OCI-LY3 (cell line): ENCODE results near the gene ZSCAN5A.
"Not testable (repeated sequence)": the region's sequence is repeated elsewhere in the genome, so short reads cannot be mapped to it uniquely, and the experiment has no call there.

Experiments
- H2AFZ ChIP-seq: fragments of 200-600, 300-600 bp; shearing (Covaris generic); 2 replicates; pipeline ENCODE4 v1.6.0; 2014; ENCODE audit warnings: antibody characterized with exemption, low read depth, low read length
- H3K27ac ChIP-seq: fragments of 200-600, 300-600 bp; sonication (generic); 2 replicates; pipeline ENCODE4 v1.5.1; 2014; ENCODE audit warnings: mild to moderate bottlenecking, low read length, moderate library complexity, mixed read lengths
- H3K27me3 ChIP-seq: fragments of 200-600, 300-600 bp; sonication (generic); 2 replicates; pipeline ENCODE4 v1.6.1; 2014; ENCODE audit warnings: low read depth, low read length, mixed read lengths
- H3K36me3 ChIP-seq: fragments of 200-600, 300-600 bp; sonication (generic); replicated peaks from 2 replicates; pipeline ENCODE3; 2014; ENCODE audit warnings: low read depth, low read length, mixed read lengths
- H3K4me1 ChIP-seq: fragments of 300-600, 200-600 bp; sonication (generic); 2 replicates; pipeline ENCODE4 v1.6.1; 2014; ENCODE audit warnings: low read length, mixed read lengths
- H3K4me2 ChIP-seq: fragments of 200-600, 300-600 bp; sonication (generic); 2 replicates; pipeline ENCODE4 v1.6.1; 2014; ENCODE audit warnings: low read length, mixed read lengths
- H3K4me3 ChIP-seq: fragments of 300-600, 200-600 bp; sonication (generic); 2 replicates; pipeline ENCODE4 v1.5.1; 2014; ENCODE audit warnings: antibody characterized with exemption, mild to moderate bottlenecking, low read length, moderate library complexity
- H3K79me2 ChIP-seq: fragments of 300-600, 200-600 bp; shearing (Covaris generic); 2 replicates; pipeline ENCODE4 v1.6.1; 2014; ENCODE audit warnings: mild to moderate bottlenecking, low read length, mixed read lengths
- H3K9ac ChIP-seq: fragments of 300-600, 200-600 bp; shearing (Covaris generic); 2 replicates; pipeline ENCODE4 v1.6.0; 2014; ENCODE audit warnings: mild to moderate bottlenecking, low read length, moderate library complexity
- H3K9me3 ChIP-seq: fragments of 200-600, 300-600 bp; shearing (Covaris generic); 2 replicates; pipeline ENCODE4 v1.6.1; 2014; ENCODE audit warnings: low read length, mixed read lengths; ENCODE audit not compliant: insufficient read depth
- H4K20me1 ChIP-seq: fragments of 200-600, 300-600 bp; sonication (generic); 2 replicates; pipeline ENCODE4 v1.6.1; 2016; ENCODE audit warnings: low read length, mixed read lengths; ENCODE audit not compliant: insufficient read depth
- CTCF ChIP-seq: fragments of 200-600, 300-600 bp; sonication (generic); IDR thresholded peaks from 2 replicates; pipeline ENCODE4 v1.5.1; 2014; ENCODE audit warnings: antibody characterized with exemption, low read length, low read depth
- EZH2phosphoT487 ChIP-seq: fragments of 200-600 bp; shearing (Covaris generic); IDR thresholded peaks from 2 replicates; pipeline ENCODE4 v1.6.1; 2018; ENCODE audit warnings: antibody characterized with exemption, mixed run types, low read depth

Gene ZSCAN5A

GRCh38 chr19:56252699-56253422 lies 61.8 kb downstream of the ZSCAN5A start:
- H3K9me3 ChIP-seq: no peaks in the 10 kb centered on the region
- peak overlapping the region; percentile 96 for H2AFZ ChIP-seq
- no peak overlapping the region for H3K9ac ChIP-seq
- H3K4me1 ChIP-seq: peaks cover 3% of the 10 kb centered on the region
- H3K4me2 ChIP-seq: peak overlapping the region; percentile 23; the same call in 1 of the 2 replicates
- peak; percentile 88 for TF ChIP-seq CTCF
- no peak for TF ChIP-seq EZH2phosphoT487
- H3K79me2 ChIP-seq: no peaks in the 10 kb centered on the region
- H3K27me3 ChIP-seq: no peaks in the 10 kb centered on the region
- no peaks in the 10 kb centered on the region for H4K20me1 ChIP-seq
- peaks cover 2% of the 10 kb centered on the region for H3K36me3 ChIP-seq
- no peak overlapping the region for H3K4me3 ChIP-seq
- no peak overlapping the region for H3K27ac ChIP-seq

GRCh38 chr19:56248736-56249338 lies 65.8 kb downstream of the ZSCAN5A start:
- H3K27me3 ChIP-seq, H3K9me3 ChIP-seq, H3K4me1 ChIP-seq, H3K36me3 ChIP-seq, H4K20me1 ChIP-seq, H2AFZ ChIP-seq, H3K4me3 ChIP-seq, H3K79me2 ChIP-seq, H3K9ac ChIP-seq, H3K27ac ChIP-seq, H3K4me2 ChIP-seq: not testable (repeated sequence)

GRCh38 chr19:56245764-56246163 lies 68.9 kb downstream of the ZSCAN5A start:
- H3K4me3 ChIP-seq, H3K4me2 ChIP-seq, H3K27ac ChIP-seq, H3K27me3 ChIP-seq, H3K9ac ChIP-seq, H2AFZ ChIP-seq, H3K9me3 ChIP-seq, H3K4me1 ChIP-seq, H4K20me1 ChIP-seq, H3K36me3 ChIP-seq, H3K79me2 ChIP-seq: not testable (repeated sequence)

- H2AFZ ChIP-seq: no peak overlapping the region
- no peak for TF ChIP-seq EZH2phosphoT487
- TF ChIP-seq CTCF: no peak
These were observed 69.4 kb downstream of the ZSCAN5A start for GRCh38 chr19:56245121-56245740.

GRCh38 chr19:56223481-56223880 lies 91.2 kb downstream of the ZSCAN5A start:
- no peak overlapping the region for H3K27ac ChIP-seq
- no peak for TF ChIP-seq EZH2phosphoT487
- no peak for TF ChIP-seq CTCF

More at GRCh38 chr19:56245121-56245740, 69.4 kb downstream of the ZSCAN5A start:
- no peaks in the 10 kb centered on the region for H3K79me2 ChIP-seq
- H3K9ac ChIP-seq: no peak overlapping the region
- H3K9me3 ChIP-seq: no peaks in the 10 kb centered on the region
- no peak overlapping the region for H3K27ac ChIP-seq
- no peak overlapping the region for H3K4me2 ChIP-seq
- H3K27me3 ChIP-seq: no peaks in the 10 kb centered on the region
- no peaks in the 10 kb centered on the region for H3K36me3 ChIP-seq
- H3K4me3 ChIP-seq: no peak overlapping the region
- H4K20me1 ChIP-seq: no peaks in the 10 kb centered on the region
- H3K4me1 ChIP-seq: no peaks in the 10 kb centered on the region

More at GRCh38 chr19:56223481-56223880, 91.2 kb downstream of the ZSCAN5A start:
- Histone ChIP-seq H3K4me3 (no peak overlapping the region), H4K20me1 (no peaks in the 10 kb centered on the region), H3K36me3 (no peaks in the 10 kb centered on the region), H3K4me2 (no peak overlapping the region), H3K4me1 (no peaks in the 10 kb centered on the region), H2AFZ (no peak overlapping the region), H3K27me3 (no peaks in the 10 kb centered on the region), H3K79me2 (no peaks in the 10 kb centered on the region), H3K9ac (no peak overlapping the region), H3K9me3 (no peaks in the 10 kb centered on the region)
